Stimulated activated CD8-positive, alpha-beta memory T cell treated with anti-CD3 and anti-CD28 coated beads, Interleukin-4, amount 100 ng/mL, for 4 hours (primary cell): ENCODE measurements around the gene ST8SIA6.
"Not testable (repeated sequence)": the region's sequence is repeated elsewhere in the genome, so short reads cannot be mapped to it uniquely, and the experiment has no call there.

Source experiments
- DNase-seq, 2 donors: peaks; one replicate each; pipeline ENCODE4 v3.0.0-alpha.2; 2020; ENCODE audit warnings: low read depth in 2 of 2, low spot score in 1 of 2

ST8SIA6 gene

GRCh38 chr10:17454161-17455014 is at the start of gene ST8SIA6:
TSS of gene ST8SIA6 (minus strand) at chr10:17454595. CDS start at chr10:17454255, 340 bp downstream.
- peak in 1 of 2 donors; percentile 21 for DNase-seq

- DNase-seq, result no peak
Measured at GRCh38 chr10:17503795-17504194, 49.4 kb upstream of the ST8SIA6 start.

GRCh38 chr10:17502814-17503213 is 48.4 kb upstream of the ST8SIA6 start:
- DNase-seq, result no peak

GRCh38 chr10:17499014-17499413 is 44.6 kb upstream of the ST8SIA6 start:
- DNase-seq, result not testable (repeated sequence)

- DNase-seq, result no peak
Measured at GRCh38 chr10:17497446-17498030, 43.1 kb upstream of the ST8SIA6 start.

GRCh38 chr10:17494626-17495260 is 40.3 kb upstream of the ST8SIA6 start:
- no peak for DNase-seq

- no peak for DNase-seq
Measured at GRCh38 chr10:17488848-17489247, 34.5 kb upstream of the ST8SIA6 start.

- no peak for DNase-seq
Measured at GRCh38 chr10:17483079-17483478, 28.7 kb upstream of the ST8SIA6 start.

- no peak for DNase-seq
Measured at GRCh38 chr10:17479822-17480221, 25.4 kb upstream of the ST8SIA6 start.

GRCh38 chr10:17479015-17479615 is 24.7 kb upstream of the ST8SIA6 start:
- no peak for DNase-seq

- no peak for DNase-seq
Measured at GRCh38 chr10:17476073-17476472, 21.7 kb upstream of the ST8SIA6 start.

GRCh38 chr10:17475661-17476060 is 21.3 kb upstream of the ST8SIA6 start:
- DNase-seq, result no peak

GRCh38 chr10:17474595-17475323 is 20.4 kb upstream of the ST8SIA6 start:
- DNase-seq, result no peak

GRCh38 chr10:17473228-17473950 is 19.0 kb upstream of the ST8SIA6 start:
- no peak for DNase-seq

GRCh38 chr10:17472481-17473227 is 18.3 kb upstream of the ST8SIA6 start:
- no peak for DNase-seq

- no peak for DNase-seq
Measured at GRCh38 chr10:17470246-17470645, 15.9 kb upstream of the ST8SIA6 start.

GRCh38 chr10:17465328-17466125 is 11.1 kb upstream of the ST8SIA6 start:
- DNase-seq, result no peak

GRCh38 chr10:17464545-17464944 is 10.2 kb upstream of the ST8SIA6 start:
- no peak for DNase-seq

- no peak for DNase-seq
Measured at GRCh38 chr10:17460756-17461155, 6.4 kb upstream of the ST8SIA6 start.
